ENCODE data around the gene SLC1A1. TPM values are rescaled to one million over a fixed set of nuclear protein-coding genes. Genes with fewer than 3 reads are reported as not detected.

SLC1A1 gene
- total and polyA plus RNA-seq, 2 experiments from 2014 or later, result 3.7 to 8.2 TPM

- Histone ChIP-seq H2AFZ (no peak overlapping the region), H3K27ac (ENCODE audit: low read depth) (no peak overlapping the region), H3K9me2 (ENCODE audit: insufficient read depth) (no peaks in the 10 kb centered on the region), H3K27me3 (ENCODE audit: insufficient read depth) (no peaks in the 10 kb centered on the region), H3K4me3 (no peak overlapping the region), H3K4me2 (no peak overlapping the region), H3F3A (replicated peaks; ENCODE audit: low read depth) (no peaks in the 10 kb centered on the region), H3K79me2 (replicated peaks; ENCODE audit: insufficient read depth) (no peaks in the 10 kb centered on the region; the same call in 1 of the 2 replicates), H4K20me1 (replicated peaks; ENCODE audit: insufficient read depth) (no peaks in the 10 kb centered on the region), H3K4me1 (ENCODE audit: insufficient read depth) (no peaks in the 10 kb centered on the region), H3K36me3 (ENCODE audit: insufficient read depth) (no peaks in the 10 kb centered on the region)
- TF ChIP-seq CREB1 (CRISPR knock-in tag; IDR thresholded peaks at IDR 0.05; ENCODE audit: low read depth), result no peak
- no peak for TF ChIP-seq EZH2 (IDR thresholded peaks at IDR 0.05; ENCODE audit: low read depth, unreplicated experiment)
- no peak for TF ChIP-seq ZNF462 (CRISPR knock-in tag; IDR thresholded peaks at IDR 0.05)
- no peak for TF ChIP-seq POLR2AphosphoS5 (IDR thresholded peaks at IDR 0.05; ENCODE audit: low read depth)
- no peak for TF ChIP-seq STAT1 (IDR thresholded peaks at IDR 0.05; ENCODE audit: unreplicated experiment)
- no peak for TF ChIP-seq ZNF331 (CRISPR knock-in tag; IDR thresholded peaks at IDR 0.05; ENCODE audit: low read depth)
- TF ChIP-seq JUNB (IDR thresholded peaks at IDR 0.05; ENCODE audit: unreplicated experiment), result no peak
- no peak for TF ChIP-seq NANOG (IDR thresholded peaks at IDR 0.05; ENCODE audit: borderline replicate concordance)
- TF ChIP-seq CTCF (conservative IDR thresholded peaks at IDR 0.05; ENCODE audit: low read depth in 2 of 2), result no peak
- TF ChIP-seq REST (IDR thresholded peaks at IDR 0.05; ENCODE audit: unreplicated experiment), result no peak
- no peak for TF ChIP-seq ETS1 (IDR thresholded peaks at IDR 0.05)
- no peak for TF ChIP-seq EZH2phosphoT487 (IDR thresholded peaks at IDR 0.05; ENCODE audit: unreplicated experiment)
- no peak for TF ChIP-seq ZNF114 (CRISPR knock-in tag; IDR thresholded peaks at IDR 0.05)
- Mint-ChIP-seq H3K4me1 (no peaks in the 10 kb centered on the region), H3K27ac (no peak overlapping the region), H3K27me3 (ENCODE audit: insufficient read depth, low read depth, poor library complexity) (no peaks in the 10 kb centered on the region), H3K9me3 (no peaks in the 10 kb centered on the region), H3K36me3 (ENCODE audit: low read depth) (no peaks in the 10 kb centered on the region), H3K4me3 (no peak overlapping the region)
- DNase-seq (ENCODE audit: low spot score) (no peak), ATAC-seq (no peak)
Measured at GRCh38 chr9:4502444-4502843, 12.2 kb downstream of the SLC1A1 start.
